GM12878 (cell line): ENCODE data around the gene COL18A1. TPM values are rescaled to one million over a fixed set of nuclear protein-coding genes. Genes with fewer than 3 reads are reported as not detected.

Source experiments
- ATAC-seq: fragments of 200-7000 bp; cut with Tn5 transposase; 3 replicates; pipeline ENCODE4 v1.9.1; 2020; ENCODE audit warnings: mild to moderate bottlenecking, moderate library complexity
- BruUV-seq: library from RNA; stranded (reverse); fragments of 400-500 nt; replicated peaks from 2 replicates; lab custom pipeline; 2021; lab: Mats Ljungman, UMichigan
- CTCF ChIA-PET: fragments of 300-600 bp; sonication (Branson Sonifier 250); formaldehyde crosslinking; extraction: SDS; loops from one replicate; lab custom pipeline; 2021; ENCODE audit warnings: inconsistent platforms; lab: Yijun Ruan, JAX
- POLR2A ChIA-PET: fragments of 350-600 bp; formaldehyde crosslinking; extraction: SDS; loops from one replicate; lab custom pipeline; 2021; ENCODE audit warnings: inconsistent platforms; lab: Charles Lee
- RAD21 ChIA-PET: fragments of 300-600 bp; sonication (Branson Sonifier 250); formaldehyde crosslinking; loops from one replicate; lab custom pipeline; 2023; ENCODE audit warnings: antibody characterized with exemption; ENCODE audit not compliant: unreplicated experiment; lab: Charles Lee
- SMC1A ChIA-PET: fragments of 300-600 bp; sonication (Branson Sonifier 250); formaldehyde crosslinking; loops from one replicate; lab custom pipeline; 2023; ENCODE audit not compliant: unreplicated experiment, uncharacterized antibody; lab: Charles Lee
- DNase-seq: peaks from one replicate; pipeline ENCODE4 v3.0.0-alpha.2; 2011; ENCODE audit warnings: low read depth, low spot score
- FAIRE-seq: peaks from 3 replicates; lab custom pipeline; 2011; peaks lifted over from hg19 to GRCh38; lab: Jason Lieb, UNC
- H2AFZ ChIP-seq: 2 replicates; pipeline ENCODE4 v1.6.0; 2011; ENCODE audit warnings: low read depth, low read length, control low read depth; ENCODE audit not compliant: control insufficient read depth
- H3K27ac ChIP-seq: 2 replicates; pipeline ENCODE4 v1.5.1; 2011; ENCODE audit warnings: control low read depth; ENCODE audit not compliant: control insufficient read depth, insufficient read depth
- H3K27me3 ChIP-seq, 2 experiments: replicated peaks in 1 of 2; 2 replicates each; pipeline versions ENCODE4 v1.6.0 to v1.6.1; 2011; ENCODE audit warnings: low read length in 1 of 2; ENCODE audit not compliant: control insufficient read depth in 2 of 2, insufficient read depth in 2 of 2
- H3K36me3 ChIP-seq, 2 experiments: 2 replicates each; pipeline ENCODE4 v1.5.1; 2011; ENCODE audit warnings: low read length in 1 of 2; ENCODE audit not compliant: control insufficient read depth in 2 of 2, insufficient read depth in 2 of 2
- H3K4me1 ChIP-seq: 2 replicates; pipeline ENCODE4 v1.6.1; 2011; ENCODE audit warnings: mild to moderate bottlenecking, low read length, moderate library complexity, mixed read lengths; ENCODE audit not compliant: control insufficient read depth, insufficient read depth
- H3K4me2 ChIP-seq: 2 replicates; pipeline ENCODE4 v1.6.0; 2011; ENCODE audit warnings: control low read depth; ENCODE audit not compliant: control insufficient read depth, insufficient read depth
- H3K4me3 ChIP-seq: fragments of 200-600 bp; sonication (generic); 2 replicates; pipeline ENCODE4 v1.5.1; 2016
- H3K79me2 ChIP-seq: 2 replicates; pipeline ENCODE4 v1.6.0; 2011; ENCODE audit warnings: low read length; ENCODE audit not compliant: control insufficient read depth, insufficient read depth
- H3K9ac ChIP-seq: 2 replicates; pipeline ENCODE4 v1.8.0; 2011; ENCODE audit warnings: low read length, control low read depth, mixed read lengths; ENCODE audit not compliant: control insufficient read depth, insufficient read depth
- H3K9me3 ChIP-seq: replicated peaks from 3 replicates; pipeline ENCODE4 v1.5.1; 2011; ENCODE audit warnings: mild to moderate bottlenecking, low read length; ENCODE audit not compliant: control insufficient read depth, insufficient read depth
- H4K20me1 ChIP-seq: 2 replicates; pipeline ENCODE4 v1.6.0; 2011; ENCODE audit not compliant: control insufficient read depth, insufficient read depth
- CHD2 ChIP-seq: IDR thresholded peaks from 2 replicates; pipeline ENCODE4 v1.6.1; 2011; ENCODE audit warnings: low read depth, low read length, improper control_type of control experiment, borderline replicate concordance
- EED ChIP-seq: sonication (generic); IDR thresholded peaks from 2 replicates; pipeline ENCODE4 v1.6.1; 2016; ENCODE audit warnings: antibody characterized with exemption, low read depth
- FOXK2 ChIP-seq: fragments of 450-650 bp; IDR thresholded peaks from 2 replicates; pipeline ENCODE4 v1.6.1; 2017; ENCODE audit warnings: mild to moderate bottlenecking, moderate library complexity
- HDAC2 ChIP-seq: fragments of 200-600 bp; sonication (generic); IDR thresholded peaks from 2 replicates; pipeline ENCODE4 v1.6.1; 2017
- KAT2A ChIP-seq: conservative IDR thresholded peaks from 2 replicates; pipeline ENCODE4 v1.6.1; 2011; ENCODE audit warnings: low read depth, low read length; ENCODE audit not compliant: control insufficient read depth
- NR2F1 ChIP-seq: fragments of 450-650 bp; conservative IDR thresholded peaks from 2 replicates; pipeline ENCODE4 v1.6.1; 2017; ENCODE audit warnings: mild to moderate bottlenecking
- PAX8 ChIP-seq: fragments of 450-650 bp; IDR thresholded peaks from 2 replicates; pipeline ENCODE4 v1.6.1; 2017; ENCODE audit warnings: mild to moderate bottlenecking, moderate library complexity
- PRDM15 ChIP-seq: fragments of 450-650 bp; formaldehyde crosslinking; IDR thresholded peaks from 2 replicates; pipeline ENCODE4 v1.4.0; 2020; ENCODE audit warnings: mild to moderate bottlenecking, moderate library complexity
- REST ChIP-seq: IDR thresholded peaks from 2 replicates; pipeline ENCODE4 v1.6.1; 2012; ENCODE audit warnings: mild to moderate bottlenecking, low read depth, low read length
- RFX5 ChIP-seq: IDR thresholded peaks from 2 replicates; pipeline ENCODE4 v1.6.1; 2011; ENCODE audit warnings: low read depth, low read length, improper control_type of control experiment
- SP1 ChIP-seq: IDR thresholded peaks from one replicate; pipeline ENCODE4 v1.6.1; 2011; ENCODE audit warnings: low read depth, low read length
- SRF ChIP-seq, 2 experiments: IDR thresholded peaks; 2 replicates each; pipeline ENCODE4 v1.6.1; 2011; ENCODE audit warnings: low read depth in 2 of 2, low read length in 2 of 2, mild to moderate bottlenecking in 1 of 2, moderate library complexity in 1 of 2
- SUPT20H ChIP-seq: IDR thresholded peaks from 2 replicates; pipeline ENCODE4 v1.6.1; 2011; ENCODE audit warnings: low read depth, mild to moderate bottlenecking, low read length, moderate library complexity, borderline replicate concordance; ENCODE audit not compliant: control insufficient read depth
- USF1 ChIP-seq: IDR thresholded peaks from 2 replicates; pipeline ENCODE4 v1.6.1; 2011; ENCODE audit warnings: borderline replicate concordance, low read depth, mild to moderate bottlenecking, moderate library complexity, mixed read lengths, low read length; ENCODE audit not compliant: insufficient read depth; ENCODE audit errors: extremely low read length
- WGBS: methylation state at CpG from one replicate; pipeline ENCODE4 v1.1.6; 2016; ENCODE audit warnings: low lambda C conversion rate; ENCODE audit not compliant: insufficient replicate concordance, insufficient coverage; ENCODE audit errors: missing lambda C conversion rate; 5-methylcytosine and 5-hydroxymethylcytosine counted together
- in situ Hi-C: fragments of 300-500 bp; cut with MboI; formaldehyde crosslinking; loops from 9 replicates; pipeline ENCODE4 v1.14.3; 2018; ENCODE audit warnings: mixed read lengths
- intact Hi-C: fragments of 100-400 bp; cut with micrococcal nuclease; formaldehyde crosslinking; loops from one replicate; pipeline ENCODE4 v1.14.2; 2022; ENCODE audit not compliant: unreplicated experiment
- polyA plus RNA-seq, 11 experiments: library from polyadenylated mRNA; depleted of rRNA in 4 of 11; unstranded in 6 of 11; stranded (reverse) in 5 of 11; fragments of >200 nt; fragmentation: Nextera tagmentation in 4 of 11; fragmentation: Illumina TruSeq in 1 of 11; extraction: Ambion mirVana in 4 of 11; extraction: Trizol in 1 of 11; gene quantifications; 1 replicate in 1 of 11; 2 replicates in 10 of 11; pipeline versions ENCODE4 v1.2.1 to v1.2.3, GENCODE V29; 2011 to 2016; ENCODE audit warnings: inconsistent platforms in 2 of 11, missing spikeins in 2 of 11, low read depth in 1 of 11
- total RNA-seq, 4 experiments: library from RNA; depleted of rRNA in 3 of 4; stranded (reverse); fragments of >200 nt in 3 of 4; fragmentation: Illumina TruSeq in 1 of 4; extraction: Trizol in 1 of 4; gene quantifications; 2 replicates each; pipeline versions ENCODE4 v1.2.1 to v1.2.3, GENCODE V29; 2013 to 2021
- TF ChIP-seq, protein P1 (sequence below): fragments of 450-650 bp; IDR thresholded peaks from 2 replicates; pipeline ENCODE4 v1.6.1; 2014; ENCODE audit warnings: mild to moderate bottlenecking

The COL18A1 gene
- total and polyA plus RNA-seq, 10 of the 15 experiments (the other 5 are each of a cell fraction or from before 2014, with no cell fraction given) = under 0.01 to 0.49 (median 0.09) TPM; not detected in 3

- BruUV-seq = no TSS peak
- H3K36me3 ChIP-seq = peaks cover 3 to 38% of the 10 kb centered on the region in 2 experiments
- H4K20me1 ChIP-seq = no peaks in the 10 kb centered on the region
- no peak for ATAC-seq
- no peak overlapping the region for H2AFZ ChIP-seq
- H3K4me2 ChIP-seq = no peak overlapping the region
- H3K4me3 ChIP-seq = no peak overlapping the region
- WGBS = 84% methylated on average over 20 of the region's 20 CpGs
- DNase-seq = no peak
- no peak overlapping the region for H3K9ac ChIP-seq
- H3K9me3 ChIP-seq = no peaks in the 10 kb centered on the region
- H3K27me3 ChIP-seq = no peaks in the 10 kb centered on the region
- no peaks in the 10 kb centered on the region; the same call in 1 of the 2 replicates for H3K79me2 ChIP-seq
- intact Hi-C loops = no loop called here
- CTCF ChIA-PET = no interaction called here
- SMC1A ChIA-PET = no interaction called here
- RAD21 ChIA-PET = no interaction called here
- in situ Hi-C loops = no loop called here
- H3K27ac ChIP-seq = no peak overlapping the region
- H3K4me1 ChIP-seq = no peaks in the 10 kb centered on the region
- POLR2A ChIA-PET = no interaction called here
- no peak for FAIRE-seq
- TF ChIP-seq KAT2A = no peak
- TF ChIP-seq REST = no peak
- no peak for TF ChIP-seq EED
- TF ChIP-seq SP1 = no peak
- TF ChIP-seq, protein P1, sequence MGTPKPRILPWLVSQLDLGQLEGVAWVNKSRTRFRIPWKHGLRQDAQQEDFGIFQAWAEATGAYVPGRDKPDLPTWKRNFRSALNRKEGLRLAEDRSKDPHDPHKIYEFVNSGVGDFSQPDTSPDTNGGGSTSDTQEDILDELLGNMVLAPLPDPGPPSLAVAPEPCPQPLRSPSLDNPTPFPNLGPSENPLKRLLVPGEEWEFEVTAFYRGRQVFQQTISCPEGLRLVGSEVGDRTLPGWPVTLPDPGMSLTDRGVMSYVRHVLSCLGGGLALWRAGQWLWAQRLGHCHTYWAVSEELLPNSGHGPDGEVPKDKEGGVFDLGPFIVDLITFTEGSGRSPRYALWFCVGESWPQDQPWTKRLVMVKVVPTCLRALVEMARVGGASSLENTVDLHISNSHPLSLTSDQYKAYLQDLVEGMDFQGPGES = no peak
- no peak for TF ChIP-seq USF1
- TF ChIP-seq FOXK2 = no peak
- no peak for TF ChIP-seq PRDM15 (CRISPR knock-in tag)
- no peak for TF ChIP-seq PAX8
- TF ChIP-seq RFX5 = no peak
- no peak for TF ChIP-seq NR2F1
- TF ChIP-seq CHD2 = no peak
- TF ChIP-seq SRF (IDR thresholded peaks at IDR 0.05; ENCODE audit: low read depth in 2 of 2, low read length in 2 of 2) = no peak
- TF ChIP-seq SUPT20H = no peak
- no peak for TF ChIP-seq HDAC2
These were observed 124.2 kb downstream of the COL18A1 start for GRCh38 chr21:45528981-45529784.
